H1 (cell line): Measurements from ENCODE around the gene IL6R. TPM values are rescaled to one million over a fixed set of nuclear protein-coding genes. Genes with fewer than 3 reads are reported as not detected.

ENCODE experiments used
- CBX8 ChIP-seq: fragments of 300-800, 300-1000 bp; sonication (generic); IDR thresholded peaks from 2 replicates; pipeline ENCODE4 v1.7.1; 2016; ENCODE audit warnings: low read depth, low read length, borderline replicate concordance
- CREB1 ChIP-seq: IDR thresholded peaks from 2 replicates; pipeline ENCODE4 v1.6.1; 2012; ENCODE audit warnings: inconsistent platforms
- GABPA ChIP-seq: IDR thresholded peaks from 2 replicates; pipeline ENCODE4 v1.6.1; 2011; ENCODE audit warnings: mild to moderate bottlenecking, low read length, moderate library complexity, borderline replicate concordance; ENCODE audit not compliant: insufficient read depth
- HDAC6 ChIP-seq: IDR thresholded peaks from one replicate; pipeline ENCODE4 v1.7.1; 2012; ENCODE audit warnings: low read depth, mild to moderate bottlenecking, inconsistent platforms, low read length, moderate library complexity
- JUN ChIP-seq: IDR thresholded peaks from 2 replicates; pipeline ENCODE4 v1.6.1; 2011; ENCODE audit warnings: low read depth, mild to moderate bottlenecking, improper control_type of control experiment, low read length
- KDM4A ChIP-seq: IDR thresholded peaks from one replicate; pipeline ENCODE4 v1.7.1; 2012; ENCODE audit warnings: low read depth, mild to moderate bottlenecking, moderate library complexity, low read length, inconsistent platforms; ENCODE audit not compliant: severe bottlenecking
- PHF8 ChIP-seq: fragments of 200-600 bp; sonication (generic); conservative IDR thresholded peaks from 2 replicates; pipeline ENCODE4 v1.7.1; 2012; ENCODE audit warnings: low read depth, mild to moderate bottlenecking, inconsistent platforms, low read length, moderate library complexity
- POLR2A ChIP-seq, 2 experiments: IDR thresholded peaks; 1 replicate in 1 of 2; 2 replicates in 1 of 2; pipeline ENCODE4 v1.6.1; 2011; ENCODE audit warnings: low read depth in 2 of 2, low read length in 2 of 2, mild to moderate bottlenecking in 2 of 2; ENCODE audit errors: control extremely low read depth in 1 of 2
- POU5F1 ChIP-seq: IDR thresholded peaks from 2 replicates; pipeline ENCODE4 v1.6.1; 2011; ENCODE audit warnings: low read depth, mild to moderate bottlenecking, low read length, moderate library complexity
- RFX5 ChIP-seq: IDR thresholded peaks from 2 replicates; pipeline ENCODE4 v1.6.1; 2011; ENCODE audit warnings: low read depth, low read length, improper control_type of control experiment, borderline replicate concordance
- SIN3A ChIP-seq, 2 experiments: IDR thresholded peaks in 1 of 2; conservative IDR thresholded peaks in 1 of 2; 2 replicates each; pipeline ENCODE4 v1.6.1; 2011 to 2012; ENCODE audit warnings: low read length in 2 of 2, improper control_type of control experiment in 1 of 2, low read depth in 1 of 2, mild to moderate bottlenecking in 1 of 2
- SP2 ChIP-seq: IDR thresholded peaks from 2 replicates; pipeline ENCODE4 v1.6.1; 2012; ENCODE audit warnings: mild to moderate bottlenecking, low read length, inconsistent platforms
- SRF ChIP-seq: IDR thresholded peaks from 2 replicates; pipeline ENCODE4 v1.6.1; 2011; ENCODE audit warnings: mild to moderate bottlenecking, low read depth, low read length, moderate library complexity
- TAF7 ChIP-seq: optimal IDR thresholded peaks from 2 replicates; pipeline ENCODE3; 2011; ENCODE audit warnings: low read depth, mild to moderate bottlenecking, inconsistent platforms, low read length, moderate library complexity, borderline replicate concordance
- TBP ChIP-seq: IDR thresholded peaks from 2 replicates; pipeline ENCODE4 v1.6.1; 2011; ENCODE audit warnings: low read depth, low read length, improper control_type of control experiment
- ZNF274 ChIP-seq: IDR thresholded peaks from 2 replicates; pipeline ENCODE4 v1.7.0; 2012; ENCODE audit warnings: low read length, borderline replicate concordance; ENCODE audit errors: extremely low read depth
- polyA plus RNA-seq, 7 experiments: library from polyadenylated mRNA; depleted of rRNA in 3 of 7; stranded (reverse) in 5 of 7; unstranded in 2 of 7; fragments of >200 nt in 5 of 7; fragments of 200-250 nt in 2 of 7; gene quantifications; 1 replicate in 5 of 7; 2 replicates in 1 of 7; 4 replicates in 1 of 7; pipeline versions ENCODE4 v1.2.1 to v1.2.3, GENCODE V29; 2011 to 2013; ENCODE audit warnings: missing spikeins in 2 of 7, mixed read lengths in 2 of 7
- total RNA-seq: library from RNA; stranded (reverse); fragmentation: NEBNext Ultra II Directional; extraction: Animal tissue kit (Norgen Biotek cat#: 25700); gene quantifications from 2 replicates; pipeline ENCODE4 v1.2.1, GENCODE V29; 2021
- TF ChIP-seq, protein P1 (sequence below): IDR thresholded peaks from 2 replicates; pipeline ENCODE4 v1.6.1; 2012; ENCODE audit warnings: inconsistent platforms
- TF ChIP-seq, protein P2 (sequence below): IDR thresholded peaks from 2 replicates; pipeline ENCODE4 v1.6.1; 2012; ENCODE audit warnings: inconsistent platforms
- TF ChIP-seq, protein P3 (sequence below), 3 experiments: IDR thresholded peaks; 1 replicate in 2 of 3; 2 replicates in 1 of 3; pipeline versions ENCODE4 v1.5.1 to v1.6.1; 2011; ENCODE audit warnings: low read length in 3 of 3, mild to moderate bottlenecking in 3 of 3, inconsistent platforms in 2 of 3, low read depth in 1 of 3, moderate library complexity in 1 of 3; ENCODE audit not compliant: insufficient read depth in 1 of 3; ENCODE audit errors: control extremely low read depth in 1 of 3

IL6R gene
- total and polyA plus RNA-seq, 2 of the 8 experiments (the other 6 are each of a cell fraction or from before 2014, with no cell fraction given), result 2.3 to 3.0 TPM

DNA sequence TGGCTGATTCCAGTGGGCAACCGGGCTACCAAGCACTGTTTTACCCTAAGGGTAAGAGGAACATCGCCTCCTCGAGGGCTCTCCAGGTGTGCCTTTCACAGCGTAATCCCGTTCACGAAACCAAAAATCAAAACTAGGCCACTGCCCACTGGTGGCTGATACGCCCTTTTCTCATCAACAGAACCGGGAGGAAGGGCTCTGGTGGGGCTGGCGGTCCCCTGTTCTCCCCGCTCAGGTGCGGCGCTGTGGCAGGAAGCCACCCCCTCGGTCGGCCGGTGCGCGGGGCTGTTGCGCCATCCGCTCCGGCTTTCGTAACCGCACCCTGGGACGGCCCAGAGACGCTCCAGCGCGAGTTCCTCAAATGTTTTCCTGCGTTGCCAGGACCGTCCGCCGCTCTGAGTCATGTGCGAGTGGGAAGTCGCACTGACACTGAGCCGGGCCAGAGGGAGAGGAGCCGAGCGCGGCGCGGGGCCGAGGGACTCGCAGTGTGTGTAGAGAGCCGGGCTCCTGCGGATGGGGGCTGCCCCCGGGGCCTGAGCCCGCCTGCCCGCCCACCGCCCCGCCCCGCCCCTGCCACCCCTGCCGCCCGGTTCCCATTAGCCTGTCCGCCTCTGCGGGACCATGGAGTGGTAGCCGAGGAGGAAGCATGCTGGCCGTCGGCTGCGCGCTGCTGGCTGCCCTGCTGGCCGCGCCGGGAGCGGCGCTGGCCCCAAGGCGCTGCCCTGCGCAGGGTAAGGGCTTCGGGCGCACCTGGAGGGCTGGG, at the start of gene IL6R (continued):
- TF ChIP-seq HDAC6 (no peak), RFX5 (no peak), SP2 (no peak), JUN (no peak), POLR2A (IDR thresholded peaks at IDR 0.05; ENCODE audit: control extremely low read depth in 1 of 2, low read depth in 2 of 2, low read length in 2 of 2) (no peak), TBP (peak; percentile 35; the same call in 1 of the 2 replicates), KDM4A (peak; percentile 95), GABPA (peak; percentile 30; the same call in 1 of the 2 replicates), TAF7 (no peak), PHF8 (0 out of 2 replicates have a peak, but pooled peaks have one; percentile 23), CREB1 (peak; percentile 8; the same call in 1 of the 2 replicates), SRF (no peak), ZNF274 (no peak), CBX8 (no peak), SIN3A (conservative IDR thresholded peaks at IDR 0.05 in 1 of 2, IDR thresholded peaks at IDR 0.05 in 1 of 2; ENCODE audit: low read depth in 1 of 2, low read length in 2 of 2) (peak in 1 of 2 experiments; percentile 57; a peak in 1 of 4 replicates), POU5F1 (no peak)
- TF ChIP-seq, protein P1, sequence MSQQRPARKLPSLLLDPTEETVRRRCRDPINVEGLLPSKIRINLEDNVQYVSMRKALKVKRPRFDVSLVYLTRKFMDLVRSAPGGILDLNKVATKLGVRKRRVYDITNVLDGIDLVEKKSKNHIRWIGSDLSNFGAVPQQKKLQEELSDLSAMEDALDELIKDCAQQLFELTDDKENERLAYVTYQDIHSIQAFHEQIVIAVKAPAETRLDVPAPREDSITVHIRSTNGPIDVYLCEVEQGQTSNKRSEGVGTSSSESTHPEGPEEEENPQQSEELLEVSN, result 0 out of 2 replicates have a peak, but pooled peaks have one; percentile 5
- TF ChIP-seq, protein P2, sequence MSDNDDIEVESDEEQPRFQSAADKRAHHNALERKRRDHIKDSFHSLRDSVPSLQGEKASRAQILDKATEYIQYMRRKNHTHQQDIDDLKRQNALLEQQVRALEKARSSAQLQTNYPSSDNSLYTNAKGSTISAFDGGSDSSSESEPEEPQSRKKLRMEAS, result peak; percentile 36; the same call in 1 of the 2 replicates
- TF ChIP-seq, protein P3, sequence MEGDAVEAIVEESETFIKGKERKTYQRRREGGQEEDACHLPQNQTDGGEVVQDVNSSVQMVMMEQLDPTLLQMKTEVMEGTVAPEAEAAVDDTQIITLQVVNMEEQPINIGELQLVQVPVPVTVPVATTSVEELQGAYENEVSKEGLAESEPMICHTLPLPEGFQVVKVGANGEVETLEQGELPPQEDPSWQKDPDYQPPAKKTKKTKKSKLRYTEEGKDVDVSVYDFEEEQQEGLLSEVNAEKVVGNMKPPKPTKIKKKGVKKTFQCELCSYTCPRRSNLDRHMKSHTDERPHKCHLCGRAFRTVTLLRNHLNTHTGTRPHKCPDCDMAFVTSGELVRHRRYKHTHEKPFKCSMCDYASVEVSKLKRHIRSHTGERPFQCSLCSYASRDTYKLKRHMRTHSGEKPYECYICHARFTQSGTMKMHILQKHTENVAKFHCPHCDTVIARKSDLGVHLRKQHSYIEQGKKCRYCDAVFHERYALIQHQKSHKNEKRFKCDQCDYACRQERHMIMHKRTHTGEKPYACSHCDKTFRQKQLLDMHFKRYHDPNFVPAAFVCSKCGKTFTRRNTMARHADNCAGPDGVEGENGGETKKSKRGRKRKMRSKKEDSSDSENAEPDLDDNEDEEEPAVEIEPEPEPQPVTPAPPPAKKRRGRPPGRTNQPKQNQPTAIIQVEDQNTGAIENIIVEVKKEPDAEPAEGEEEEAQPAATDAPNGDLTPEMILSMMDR (IDR thresholded peaks at IDR 0.05; ENCODE audit: control extremely low read depth in 1 of 3, insufficient read depth in 1 of 3, low read depth in 1 of 3, low read length in 3 of 3), result peak; percentile 51 to 56 (median 53); a peak in 3 of 4 replicates
